ENCODE data around the gene ZFHX3.

The ZFHX3 gene

GRCh38 chr16:72905581-72905980, 142.3 kb downstream of the ZFHX3 start:
- Histone ChIP-seq H3K27me3 (no peaks in the 10 kb centered on the region), H3K4me3 (ENCODE audit: low read depth in 1 of 2, low read length in 1 of 2) (no peak overlapping the region), H3K9me3 (no peaks in the 10 kb centered on the region), H3K27ac (no peak overlapping the region), H3K36me3 (no peaks in the 10 kb centered on the region), H3K4me1 (ENCODE audit: control insufficient read depth in 1 of 2, insufficient read depth in 1 of 2, low read depth in 1 of 2, low read length in 1 of 2) (peaks cover 0 to 3% of the 10 kb centered on the region in 2 experiments)
- TF ChIP-seq CTCF (IDR thresholded peaks at IDR 0.05): no peak

GRCh38 chr16:72903176-72903575, 144.8 kb downstream of the ZFHX3 start:
- Histone ChIP-seq H3K27ac (no peak overlapping the region), H3K36me3 (no peaks in the 10 kb centered on the region), H3K27me3 (no peaks in the 10 kb centered on the region), H3K4me3 (ENCODE audit: low read depth in 1 of 2, low read length in 1 of 2) (no peak overlapping the region), H3K9me3 (no peaks in the 10 kb centered on the region), H3K4me1 (ENCODE audit: control insufficient read depth in 1 of 2, insufficient read depth in 1 of 2, low read depth in 1 of 2, low read length in 1 of 2) (peaks cover 0 to 3% of the 10 kb centered on the region in 2 experiments)
- no peak for TF ChIP-seq CTCF (IDR thresholded peaks at IDR 0.05)

- no peak for TF ChIP-seq CTCF (IDR thresholded peaks at IDR 0.05)
- no peak overlapping the region for H3K27ac ChIP-seq
- no peak overlapping the region for H3K4me3 ChIP-seq (ENCODE audit: low read depth in 1 of 2, low read length in 1 of 2)
- no peaks in the 10 kb centered on the region for H3K4me1 ChIP-seq (ENCODE audit: control insufficient read depth in 1 of 2, insufficient read depth in 1 of 2, low read depth in 1 of 2, low read length in 1 of 2)
- no peaks in the 10 kb centered on the region for H3K36me3 ChIP-seq
- H3K9me3 ChIP-seq: no peaks in the 10 kb centered on the region
- no peaks in the 10 kb centered on the region for H3K27me3 ChIP-seq
Measured at GRCh38 chr16:72902206-72902605, 145.7 kb downstream of the ZFHX3 start.

- H3K27me3 ChIP-seq: no peaks in the 10 kb centered on the region
- H3K4me1 ChIP-seq (ENCODE audit: control insufficient read depth in 1 of 2, insufficient read depth in 1 of 2, low read depth in 1 of 2, low read length in 1 of 2): no peaks in the 10 kb centered on the region
- H3K27ac ChIP-seq: no peak overlapping the region
- no peak for TF ChIP-seq CTCF (IDR thresholded peaks at IDR 0.05)
- no peaks in the 10 kb centered on the region for H3K9me3 ChIP-seq
- no peaks in the 10 kb centered on the region for H3K36me3 ChIP-seq
- H3K4me3 ChIP-seq (ENCODE audit: low read depth in 1 of 2, low read length in 1 of 2): no peak overlapping the region
Measured at GRCh38 chr16:72901000-72901627, 146.8 kb downstream of the ZFHX3 start.

- no peak for TF ChIP-seq CTCF (IDR thresholded peaks at IDR 0.05)
- Histone ChIP-seq H3K27me3 (no peaks in the 10 kb centered on the region), H3K9me3 (no peaks in the 10 kb centered on the region), H3K4me1 (ENCODE audit: control insufficient read depth in 1 of 2, insufficient read depth in 1 of 2, low read depth in 1 of 2, low read length in 1 of 2) (no peaks in the 10 kb centered on the region), H3K4me3 (ENCODE audit: low read depth in 1 of 2, low read length in 1 of 2) (no peak overlapping the region), H3K36me3 (no peaks in the 10 kb centered on the region), H3K27ac (no peak overlapping the region)
Measured at GRCh38 chr16:72898216-72898825, 149.6 kb downstream of the ZFHX3 start.
